Panc1 (cell line): ENCODE measurements around the gene COL4A2. TPM values are rescaled to one million over a fixed set of nuclear protein-coding genes. Genes with fewer than 3 reads are reported as not detected.
A peak's percentile ranks its signal among the peaks of the same experiment; 100 is the strongest.

ENCODE experiments used
- ATAC-seq: fragments of 200-7000 bp; cut with Tn5 transposase; 2 replicates; pipeline ENCODE4 v1.9.1; 2020; ENCODE audit warnings: mild to moderate bottlenecking, moderate library complexity
- BruUV-seq: library from RNA; stranded (reverse); fragments of 400-500 nt; replicated peaks from 2 replicates; lab custom pipeline; 2021; lab: Mats Ljungman, UMichigan
- CTCF ChIA-PET: fragments of 300-600 bp; sonication (Branson Sonifier 250); formaldehyde crosslinking; loops from one replicate; lab custom pipeline; 2022; ENCODE audit warnings: antibody characterized with exemption; lab: Charles Lee
- POLR2A ChIA-PET: fragments of 300-600 bp; sonication (Branson Sonifier 250); formaldehyde crosslinking; loops from one replicate; lab custom pipeline; 2022; ENCODE audit warnings: antibody characterized with exemption; lab: Charles Lee
- DNase-seq: peaks from one replicate; pipeline ENCODE4 v3.0.0-alpha.2; 2010; ENCODE audit warnings: low read depth, low spot score
- H3K27ac ChIP-seq: 2 replicates; pipeline ENCODE4 v1.5.1; 2011; ENCODE audit warnings: mild to moderate bottlenecking, low read length, inconsistent platforms
- H3K27me3 ChIP-seq: fragments of 200-500 bp; sonication (Bioruptor generic); 2 replicates; pipeline ENCODE4 v1.6.0; 2014; ENCODE audit warnings: low read length, inconsistent platforms; ENCODE audit not compliant: control insufficient read depth, insufficient read depth
- H3K36me3 ChIP-seq: fragments of 200-500 bp; sonication (Bioruptor generic); 2 replicates; pipeline ENCODE4 v1.5.1; 2014; ENCODE audit warnings: inconsistent platforms, mild to moderate bottlenecking, low read length, moderate library complexity; ENCODE audit not compliant: control insufficient read depth, insufficient read depth
- H3K4me1 ChIP-seq: 2 replicates; pipeline ENCODE4 v1.5.1; 2011; ENCODE audit warnings: inconsistent platforms, mild to moderate bottlenecking, low read length, moderate library complexity; ENCODE audit not compliant: control insufficient read depth, insufficient read depth
- H3K4me3 ChIP-seq, 2 experiments: 2 replicates each; pipeline ENCODE4 v1.5.1; 2011 to 2012; ENCODE audit warnings: low read depth in 2 of 2, low read length in 2 of 2, mild to moderate bottlenecking in 2 of 2, inconsistent platforms in 1 of 2, moderate library complexity in 1 of 2
- H3K9me3 ChIP-seq: fragments of 200-500 bp; sonication (Bioruptor generic); 2 replicates; pipeline ENCODE4 v1.5.1; 2014; ENCODE audit warnings: low read depth, mild to moderate bottlenecking, inconsistent platforms, low read length, moderate library complexity; ENCODE audit not compliant: control insufficient read depth, insufficient read depth
- POLR2AphosphoS5 ChIP-seq: IDR thresholded peaks from 2 replicates; pipeline ENCODE4 v1.6.1; 2012; ENCODE audit warnings: mild to moderate bottlenecking, low read depth, low read length, moderate library complexity
- REST ChIP-seq, 2 experiments: IDR thresholded peaks; 2 replicates each; pipeline ENCODE4 v1.6.1; 2011 to 2012; ENCODE audit warnings: low read depth in 2 of 2, control low read depth in 1 of 2, low read length in 1 of 2, mild to moderate bottlenecking in 1 of 2, moderate library complexity in 1 of 2; ENCODE audit not compliant: insufficient read depth in 1 of 2
- SIN3A ChIP-seq: IDR thresholded peaks from 2 replicates; pipeline ENCODE4 v1.6.1; 2012; ENCODE audit warnings: low read depth, mild to moderate bottlenecking, low read length, moderate library complexity, borderline replicate concordance; ENCODE audit not compliant: insufficient read depth
- TCF7L2 ChIP-seq: IDR thresholded peaks from 2 replicates; pipeline ENCODE4 v1.6.1; 2011; ENCODE audit warnings: mild to moderate bottlenecking, low read depth, low read length, inconsistent platforms
- in situ Hi-C: cut with HindIII; loops from 2 replicates; pipeline ENCODE4 v1.10.0; 2016; ENCODE audit warnings: low sequenced_read_pairs, low pct_unique_long_range_greater_than_20kb
- intact Hi-C: fragments of 100-400 bp; cut with micrococcal nuclease; formaldehyde crosslinking; loops from one replicate; pipeline ENCODE4 v1.10.0; 2022; ENCODE audit not compliant: unreplicated experiment
- total RNA-seq: library from RNA; stranded (reverse); gene quantifications from one replicate; pipeline ENCODE4 v1.2.1, GENCODE V29; 2021; ENCODE audit not compliant: unreplicated experiment
- TF ChIP-seq, protein P1 (sequence below): fragments of 450-650 bp; IDR thresholded peaks from 2 replicates; pipeline ENCODE4 v1.5.1; 2017; ENCODE audit warnings: mild to moderate bottlenecking

Gene COL4A2
- total RNA-seq, 1 experiment from 2014 or later, result 3.0 TPM

DNA sequence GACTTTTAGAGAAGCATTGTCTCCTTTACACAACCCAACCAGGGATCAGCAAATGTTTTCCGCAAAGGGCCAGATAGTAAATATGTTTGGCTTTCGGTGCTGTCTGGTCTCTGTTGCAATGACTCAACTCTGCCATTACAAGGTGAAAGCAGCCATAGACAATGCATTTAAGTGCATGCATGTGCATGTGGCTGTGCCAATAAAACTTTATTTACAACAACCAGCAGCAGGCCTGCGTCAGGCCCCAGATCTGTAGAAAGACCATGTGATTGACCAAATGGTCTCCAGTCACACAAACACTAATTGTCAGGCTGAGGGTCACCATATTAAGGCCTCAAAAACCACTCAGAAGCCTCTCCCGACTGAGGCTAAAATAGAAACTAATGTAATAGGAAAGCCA is 246.3 kb downstream of the COL4A2 start:
- Histone ChIP-seq H3K4me1 (peaks cover 26% of the 10 kb centered on the region), H3K27me3 (no peaks in the 10 kb centered on the region), H3K9me3 (no peaks in the 10 kb centered on the region), H3K36me3 (no peaks in the 10 kb centered on the region), H3K27ac (0 out of 2 replicates have a peak overlapping the region, but pooled peaks have one; percentile 25), H3K4me3 (no peak overlapping the region)
- intact Hi-C loops (no loop called here), in situ Hi-C loops (no loop called here)
- no TSS peak for BruUV-seq
- CTCF ChIA-PET, result no interaction called here
- TF ChIP-seq POLR2AphosphoS5 (no peak), REST (IDR thresholded peaks at IDR 0.05; ENCODE audit: insufficient read depth in 1 of 2, low read depth in 2 of 2, low read length in 1 of 2) (no peak), SIN3A (no peak), TCF7L2 (no peak)
- TF ChIP-seq, protein P1, sequence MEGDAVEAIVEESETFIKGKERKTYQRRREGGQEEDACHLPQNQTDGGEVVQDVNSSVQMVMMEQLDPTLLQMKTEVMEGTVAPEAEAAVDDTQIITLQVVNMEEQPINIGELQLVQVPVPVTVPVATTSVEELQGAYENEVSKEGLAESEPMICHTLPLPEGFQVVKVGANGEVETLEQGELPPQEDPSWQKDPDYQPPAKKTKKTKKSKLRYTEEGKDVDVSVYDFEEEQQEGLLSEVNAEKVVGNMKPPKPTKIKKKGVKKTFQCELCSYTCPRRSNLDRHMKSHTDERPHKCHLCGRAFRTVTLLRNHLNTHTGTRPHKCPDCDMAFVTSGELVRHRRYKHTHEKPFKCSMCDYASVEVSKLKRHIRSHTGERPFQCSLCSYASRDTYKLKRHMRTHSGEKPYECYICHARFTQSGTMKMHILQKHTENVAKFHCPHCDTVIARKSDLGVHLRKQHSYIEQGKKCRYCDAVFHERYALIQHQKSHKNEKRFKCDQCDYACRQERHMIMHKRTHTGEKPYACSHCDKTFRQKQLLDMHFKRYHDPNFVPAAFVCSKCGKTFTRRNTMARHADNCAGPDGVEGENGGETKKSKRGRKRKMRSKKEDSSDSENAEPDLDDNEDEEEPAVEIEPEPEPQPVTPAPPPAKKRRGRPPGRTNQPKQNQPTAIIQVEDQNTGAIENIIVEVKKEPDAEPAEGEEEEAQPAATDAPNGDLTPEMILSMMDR, result no peak
- ATAC-seq (no peak), DNase-seq (no peak)
- POLR2A ChIA-PET, result no interaction called here

DNA sequence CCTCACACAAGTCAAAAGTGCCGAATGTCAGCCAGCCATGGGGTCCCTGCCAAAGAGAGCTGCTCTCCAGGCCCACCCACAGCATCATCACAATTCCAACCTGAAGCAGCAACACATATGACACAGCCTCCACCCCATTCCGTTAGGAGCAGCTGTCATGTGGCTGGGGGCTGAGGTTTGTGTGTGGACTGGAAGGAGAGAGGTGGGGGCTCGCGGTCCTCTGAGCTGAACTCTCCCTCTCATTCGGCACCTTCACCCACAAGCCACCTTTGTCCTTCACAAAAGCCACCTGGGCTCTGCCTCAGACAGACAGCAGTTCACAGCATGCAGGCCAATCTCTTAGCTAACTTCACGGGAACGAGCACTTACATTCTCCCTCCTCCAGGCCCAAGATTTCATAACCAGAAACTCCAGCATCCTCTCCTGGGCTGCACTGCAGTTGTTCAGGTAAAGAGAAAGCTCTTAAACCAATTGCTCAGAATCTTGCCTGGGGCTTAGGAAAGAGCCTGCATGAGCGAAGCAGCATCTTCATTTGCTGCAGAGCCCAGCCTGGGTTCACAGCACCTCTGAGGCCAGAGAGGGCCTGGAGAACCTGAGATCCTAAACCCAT is 247.2 kb downstream of the COL4A2 start:
- H3K27me3 ChIP-seq, result no peaks in the 10 kb centered on the region
- H3K27ac ChIP-seq, result no peak overlapping the region
- in situ Hi-C loops (no loop called here), intact Hi-C loops (no loop called here)
- H3K4me3 ChIP-seq, result no peak overlapping the region
- no peak for DNase-seq
- no peaks in the 10 kb centered on the region for H3K9me3 ChIP-seq
- ATAC-seq, result no peak
- CTCF ChIA-PET, result no interaction called here
- no TSS peak for BruUV-seq
- H3K4me1 ChIP-seq, result peaks cover 21% of the 10 kb centered on the region
- TF ChIP-seq, protein P1, result no peak
- TF ChIP-seq POLR2AphosphoS5, result no peak
- no peak for TF ChIP-seq TCF7L2
- TF ChIP-seq REST (IDR thresholded peaks at IDR 0.05; ENCODE audit: insufficient read depth in 1 of 2, low read depth in 2 of 2, low read length in 1 of 2), result no peak
- TF ChIP-seq SIN3A, result no peak
- POLR2A ChIA-PET, result no interaction called here
- no peaks in the 10 kb centered on the region for H3K36me3 ChIP-seq
